Glutamatergic neuron (in vitro differentiated cells): ENCODE measurements around the gene KCNJ9. TPM values are rescaled to one million over a fixed set of nuclear protein-coding genes. Genes with fewer than 3 reads are reported as not detected.

Experiments
- DNase-seq: peaks from one replicate; pipeline ENCODE4 v3.0.0; 2022
- H3K27ac Mint-ChIP-seq: one replicate; pipeline ENCODE4 v1.8.0; 2020; ENCODE audit warnings: mild to moderate bottlenecking, mixed read lengths, inconsistent platforms; ENCODE audit not compliant: unreplicated experiment
- H3K27me3 Mint-ChIP-seq: one replicate; pipeline ENCODE4 v1.8.0; 2020; ENCODE audit warnings: mild to moderate bottlenecking, moderate library complexity, mixed read lengths, inconsistent platforms; ENCODE audit not compliant: unreplicated experiment
- H3K36me3 Mint-ChIP-seq: one replicate; pipeline ENCODE4 v1.8.0; 2020; ENCODE audit warnings: mild to moderate bottlenecking, mixed read lengths, inconsistent platforms; ENCODE audit not compliant: unreplicated experiment
- H3K4me1 Mint-ChIP-seq: one replicate; pipeline ENCODE4 v1.8.0; 2020; ENCODE audit warnings: mild to moderate bottlenecking, low read depth, mixed read lengths, inconsistent platforms; ENCODE audit not compliant: unreplicated experiment
- H3K4me3 Mint-ChIP-seq: one replicate; pipeline ENCODE4 v1.8.0; 2020; ENCODE audit warnings: mild to moderate bottlenecking, mixed read lengths, inconsistent platforms; ENCODE audit not compliant: unreplicated experiment
- H3K9me3 Mint-ChIP-seq: one replicate; pipeline ENCODE4 v1.8.0; 2020; ENCODE audit warnings: mild to moderate bottlenecking, moderate library complexity, mixed read lengths, inconsistent platforms; ENCODE audit not compliant: unreplicated experiment
- total RNA-seq: library from RNA; stranded (reverse); fragmentation: NEBNext Ultra II Directional; extraction: Animal tissue kit (Norgen Biotek cat#: 25700); gene quantifications from one replicate; pipeline ENCODE4 v1.2.1, GENCODE V29; 2021; ENCODE audit not compliant: unreplicated experiment
- TF ChIP-seq, protein P1 (sequence below): fragments of 200-600 bp; sonication (generic); IDR thresholded peaks from one replicate; pipeline ENCODE4 v1.5.0; 2021; ENCODE audit not compliant: partially characterized antibody, unreplicated experiment

KCNJ9 gene
- total RNA-seq, 1 donor from 2014 or later = 2.0 TPM

DNA sequence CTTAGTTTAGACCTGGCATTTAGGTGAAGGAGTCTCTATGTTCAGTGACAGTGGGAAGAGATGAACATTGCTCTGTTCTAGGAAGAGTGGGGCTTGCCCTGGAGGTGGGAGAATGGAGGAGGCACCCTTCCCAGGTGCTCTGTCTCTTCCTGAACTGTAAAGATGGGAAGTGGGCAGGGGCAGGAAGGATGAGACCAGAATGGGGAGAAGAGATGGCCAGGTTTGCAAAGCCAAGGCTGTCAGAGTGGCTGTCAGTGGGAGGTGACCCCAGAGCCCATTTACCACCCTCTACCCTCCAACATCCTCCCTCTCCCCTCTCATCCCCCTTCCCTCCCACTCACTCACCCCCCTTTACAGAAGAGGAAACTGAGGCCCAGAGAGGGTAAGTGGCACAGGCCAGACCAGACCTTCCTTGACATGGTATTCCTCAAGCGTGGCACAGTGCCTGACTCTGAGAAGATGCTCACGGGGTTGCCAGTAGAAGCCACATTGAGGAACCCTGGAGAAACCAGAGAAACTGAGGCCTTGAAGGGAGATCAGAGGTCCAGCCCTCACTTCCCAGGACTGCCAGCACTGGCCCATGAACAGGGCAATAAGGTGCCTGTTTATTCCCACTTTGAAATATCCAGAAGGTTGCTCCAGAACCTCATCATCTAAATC is 18.5 kb downstream of the KCNJ9 start:
- no peak for DNase-seq
- no peak overlapping the region for H3K27ac Mint-ChIP-seq

DNA sequence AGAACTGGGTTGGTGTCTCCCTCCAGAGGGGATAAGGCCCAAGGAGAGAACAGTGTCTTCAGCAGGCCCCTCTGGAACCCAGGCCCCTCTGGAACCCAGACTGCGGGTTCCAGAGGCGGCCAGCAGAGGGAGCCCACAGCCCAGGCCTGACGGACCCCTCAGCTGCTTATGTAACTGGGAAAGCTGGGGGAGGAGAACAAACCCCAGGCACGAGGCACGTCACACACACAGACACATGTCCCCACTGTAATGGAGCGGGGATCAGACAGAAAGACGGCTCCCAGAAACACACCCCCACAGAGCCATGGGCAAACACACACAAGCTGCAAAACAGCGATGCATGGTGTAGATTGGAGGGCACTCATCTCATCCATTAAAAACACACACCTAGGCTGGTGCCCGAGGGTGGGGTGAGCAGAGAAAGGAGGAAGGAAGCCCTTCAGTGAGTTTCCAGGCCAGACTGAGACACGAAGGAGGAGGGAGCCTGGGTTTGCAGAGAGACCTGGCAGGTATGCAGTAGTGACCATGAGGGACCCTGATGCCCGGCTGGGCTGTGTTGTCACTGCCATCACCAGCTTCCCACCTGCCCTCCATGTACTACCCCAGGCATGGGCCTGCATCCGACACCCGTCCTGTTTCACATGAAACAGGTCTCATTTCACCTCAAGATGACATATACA is 19.8 kb downstream of the KCNJ9 start:
- peak; percentile 83 for DNase-seq
- TF ChIP-seq, protein P1, sequence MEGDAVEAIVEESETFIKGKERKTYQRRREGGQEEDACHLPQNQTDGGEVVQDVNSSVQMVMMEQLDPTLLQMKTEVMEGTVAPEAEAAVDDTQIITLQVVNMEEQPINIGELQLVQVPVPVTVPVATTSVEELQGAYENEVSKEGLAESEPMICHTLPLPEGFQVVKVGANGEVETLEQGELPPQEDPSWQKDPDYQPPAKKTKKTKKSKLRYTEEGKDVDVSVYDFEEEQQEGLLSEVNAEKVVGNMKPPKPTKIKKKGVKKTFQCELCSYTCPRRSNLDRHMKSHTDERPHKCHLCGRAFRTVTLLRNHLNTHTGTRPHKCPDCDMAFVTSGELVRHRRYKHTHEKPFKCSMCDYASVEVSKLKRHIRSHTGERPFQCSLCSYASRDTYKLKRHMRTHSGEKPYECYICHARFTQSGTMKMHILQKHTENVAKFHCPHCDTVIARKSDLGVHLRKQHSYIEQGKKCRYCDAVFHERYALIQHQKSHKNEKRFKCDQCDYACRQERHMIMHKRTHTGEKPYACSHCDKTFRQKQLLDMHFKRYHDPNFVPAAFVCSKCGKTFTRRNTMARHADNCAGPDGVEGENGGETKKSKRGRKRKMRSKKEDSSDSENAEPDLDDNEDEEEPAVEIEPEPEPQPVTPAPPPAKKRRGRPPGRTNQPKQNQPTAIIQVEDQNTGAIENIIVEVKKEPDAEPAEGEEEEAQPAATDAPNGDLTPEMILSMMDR = peak; percentile 86
- Mint-ChIP-seq H3K4me3 (peak overlapping the region; percentile 34), H3K4me1 (peaks cover 30% of the 10 kb centered on the region), H3K27me3 (peaks cover 17% of the 10 kb centered on the region), H3K27ac (peak overlapping the region; percentile 80), H3K36me3 (no peaks in the 10 kb centered on the region), H3K9me3 (peaks cover 6% of the 10 kb centered on the region)

More for the DNA sequence above, 18.5 kb downstream of the KCNJ9 start:
- Mint-ChIP-seq H3K27me3 (peaks cover 20% of the 10 kb centered on the region), H3K9me3 (peaks cover 9% of the 10 kb centered on the region), H3K4me3 (no peak overlapping the region), H3K4me1 (peaks cover 32% of the 10 kb centered on the region), H3K36me3 (no peaks in the 10 kb centered on the region)
- TF ChIP-seq, protein P1 = no peak

- no peak for DNase-seq
- Mint-ChIP-seq H3K27ac (no peak overlapping the region), H3K4me3 (no peak overlapping the region), H3K36me3 (no peaks in the 10 kb centered on the region), H3K4me1 (peaks cover 28% of the 10 kb centered on the region), H3K27me3 (peaks cover 18% of the 10 kb centered on the region), H3K9me3 (peaks cover 6% of the 10 kb centered on the region)
- TF ChIP-seq, protein P1 = no peak
These were observed 20.6 kb downstream of the KCNJ9 start for GRCh38 chr1:160101717-160102522.

DNA sequence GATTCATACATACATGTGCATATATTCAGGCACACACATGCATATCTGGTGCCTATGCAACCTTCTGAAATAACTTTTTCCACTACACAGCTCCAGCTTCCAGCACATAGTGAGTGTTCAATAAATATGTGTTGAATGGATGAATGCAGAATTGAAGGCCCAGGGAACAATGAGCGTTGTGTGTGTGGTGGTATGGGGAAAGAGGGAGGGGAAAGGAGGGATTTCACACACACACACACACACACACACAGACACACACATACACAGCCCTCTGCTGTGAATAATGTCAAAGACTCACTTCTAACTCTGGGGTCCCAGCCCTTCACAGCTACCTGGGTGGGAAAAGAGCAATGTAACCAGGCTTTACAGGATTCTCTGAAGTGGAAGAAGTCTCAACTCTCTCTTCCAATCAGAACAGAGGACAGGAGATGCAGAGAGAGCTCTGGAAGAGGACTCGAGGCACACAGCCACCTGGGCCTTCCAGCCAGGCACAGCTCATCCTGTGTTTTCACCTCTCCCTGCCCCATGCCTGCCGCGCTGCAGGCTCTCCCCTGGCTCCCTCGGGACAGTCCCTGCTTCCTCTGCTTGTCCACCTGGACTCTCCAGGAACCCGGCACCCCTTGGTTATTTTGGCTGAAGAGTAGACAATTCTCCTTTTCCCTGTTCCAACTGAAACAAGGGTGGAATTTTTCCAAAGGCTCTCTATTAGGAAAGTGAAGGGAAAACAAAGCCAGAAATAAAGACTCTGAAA is 22.5 kb downstream of the KCNJ9 start:
- H3K27me3 Mint-ChIP-seq = peaks cover 15% of the 10 kb centered on the region
- peaks cover 2% of the 10 kb centered on the region for H3K9me3 Mint-ChIP-seq
- no peak for DNase-seq
- peaks cover 21% of the 10 kb centered on the region for H3K4me1 Mint-ChIP-seq
- TF ChIP-seq, protein P1 = no peak
- H3K27ac Mint-ChIP-seq = no peak overlapping the region
- no peaks in the 10 kb centered on the region for H3K36me3 Mint-ChIP-seq
- H3K4me3 Mint-ChIP-seq = no peak overlapping the region
